PC-9 (cell line): Measurements from ENCODE around the gene MANEA. TPM values are rescaled to one million over a fixed set of nuclear protein-coding genes. Genes with fewer than 3 reads are reported as not detected.

Experiments
- BruUV-seq: library from RNA; stranded (reverse); fragments of 400-500 nt; replicated peaks from 2 replicates; lab custom pipeline; 2021; lab: Mats Ljungman, UMichigan
- CTCF ChIA-PET: fragments of 300-600 bp; sonication (Branson Sonifier 250); formaldehyde crosslinking; loops from one replicate; lab custom pipeline; 2022; ENCODE audit warnings: antibody characterized with exemption; lab: Charles Lee
- POLR2A ChIA-PET: fragments of 300-600 bp; sonication (Branson Sonifier 250); formaldehyde crosslinking; loops from one replicate; lab custom pipeline; 2022; ENCODE audit warnings: antibody characterized with exemption; ENCODE audit not compliant: unreplicated experiment; lab: Charles Lee
- DNase-seq, 2 experiments: peaks; one replicate each; pipeline versions ENCODE4 v3.0.0 to v3.0.0-alpha.2; 2015 to 2022; ENCODE audit warnings: mixed read lengths in 1 of 2
- H2AFZ ChIP-seq: fragments of 200-600 bp; sonication (generic); 2 replicates; pipeline ENCODE4 v1.8.1; 2017; ENCODE audit warnings: antibody characterized with exemption
- H3F3A ChIP-seq: fragments of 200-600 bp; sonication (generic); 2 replicates; pipeline ENCODE4 v1.8.1; 2017; ENCODE audit warnings: antibody characterized with exemption, mild to moderate bottlenecking, low read depth; ENCODE audit not compliant: insufficient read depth
- H3K27ac ChIP-seq: fragments of 200-600 bp; sonication (generic); 2 replicates; pipeline ENCODE4 v1.6.1; 2016; ENCODE audit warnings: mixed run types
- H3K27me3 ChIP-seq: fragments of 200-600 bp; sonication (generic); 2 replicates; pipeline ENCODE4 v1.6.1; 2016; ENCODE audit warnings: low read depth, mixed run types; ENCODE audit not compliant: insufficient read depth
- H3K36me3 ChIP-seq: fragments of 200-600 bp; sonication (generic); 2 replicates; pipeline ENCODE4 v1.6.1; 2016; ENCODE audit warnings: low read depth, mixed run types
- H3K4me1 ChIP-seq: fragments of 200-600 bp; sonication (generic); replicated peaks from 2 replicates; pipeline ENCODE4 v1.6.1; 2016; ENCODE audit warnings: mixed run types; ENCODE audit not compliant: insufficient read depth
- H3K4me2 ChIP-seq: fragments of 200-600 bp; sonication (generic); 2 replicates; pipeline ENCODE4 v1.6.1; 2017; ENCODE audit warnings: mixed run types
- H3K4me3 ChIP-seq: fragments of 200-600 bp; sonication (generic); 2 replicates; pipeline ENCODE4 v1.6.1; 2016; ENCODE audit warnings: mixed run types
- H3K79me2 ChIP-seq: fragments of 200-600 bp; sonication (generic); 2 replicates; pipeline ENCODE4 v1.6.1; 2017; ENCODE audit warnings: low read depth, mixed run types
- H3K9me2 ChIP-seq: fragments of 200-600 bp; sonication (generic); 2 replicates; pipeline ENCODE4 v1.8.1; 2017; ENCODE audit warnings: mild to moderate bottlenecking; ENCODE audit not compliant: insufficient read depth
- H3K9me3 ChIP-seq: fragments of 200-600 bp; sonication (generic); 2 replicates; pipeline ENCODE4 v1.8.1; 2016; ENCODE audit warnings: low read depth; ENCODE audit not compliant: insufficient read depth
- H4K20me1 ChIP-seq: fragments of 200-600 bp; sonication (generic); 2 replicates; pipeline ENCODE4 v1.8.1; 2017; ENCODE audit not compliant: insufficient read depth
- EZH2 ChIP-seq: fragments of 200-600 bp; sonication (generic); IDR thresholded peaks from 2 replicates; pipeline ENCODE4 v1.8.0; 2017; ENCODE audit warnings: antibody characterized with exemption, low read depth
- intact Hi-C: fragments of 100-400 bp; cut with micrococcal nuclease; formaldehyde crosslinking; loops from one replicate; pipeline ENCODE4 v1.10.0; 2022; ENCODE audit not compliant: unreplicated experiment
- total RNA-seq: library from RNA; stranded (reverse); gene quantifications from 2 replicates; pipeline ENCODE4 v1.2.3, GENCODE V29; 2021
- TF ChIP-seq, protein P1 (sequence below): fragments of 200-600 bp; sonication (generic); conservative IDR thresholded peaks from 2 replicates; pipeline ENCODE4 v1.6.1; 2017; ENCODE audit warnings: mixed run types, antibody characterized with exemption, mild to moderate bottlenecking, moderate library complexity

MANEA gene
- total RNA-seq, 1 experiment from 2014 or later: 11.0 TPM

DNA sequence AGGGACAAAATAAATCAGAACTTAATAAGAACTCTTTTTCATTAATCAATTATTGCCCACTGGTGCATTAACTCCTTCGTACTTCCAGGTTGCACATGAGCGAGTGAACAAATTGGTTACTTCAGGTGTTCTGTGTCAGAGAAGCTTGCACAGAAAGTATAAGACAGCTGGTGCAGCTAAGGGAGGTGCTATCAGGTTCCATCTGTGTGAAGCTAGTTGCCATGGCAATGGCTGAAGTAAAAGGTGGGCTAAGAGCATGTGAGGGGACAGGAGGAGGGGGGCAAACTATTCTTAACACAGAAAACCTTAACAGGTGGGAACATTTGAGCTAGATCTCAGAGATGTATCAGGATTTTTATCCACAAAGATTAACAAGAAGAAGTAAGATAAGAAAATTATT, 81.6 kb downstream of the MANEA start:
- Histone ChIP-seq H3K79me2 (no peaks in the 10 kb centered on the region), H2AFZ (no peak overlapping the region), H4K20me1 (no peaks in the 10 kb centered on the region), H3K9me3 (no peaks in the 10 kb centered on the region), H3K36me3 (no peaks in the 10 kb centered on the region), H3K27ac (no peak overlapping the region), H3K4me2 (no peak overlapping the region), H3F3A (no peaks in the 10 kb centered on the region), H3K4me1 (no peaks in the 10 kb centered on the region), H3K4me3 (no peak overlapping the region), H3K27me3 (no peaks in the 10 kb centered on the region), H3K9me2 (no peaks in the 10 kb centered on the region)
- TF ChIP-seq, protein P1, sequence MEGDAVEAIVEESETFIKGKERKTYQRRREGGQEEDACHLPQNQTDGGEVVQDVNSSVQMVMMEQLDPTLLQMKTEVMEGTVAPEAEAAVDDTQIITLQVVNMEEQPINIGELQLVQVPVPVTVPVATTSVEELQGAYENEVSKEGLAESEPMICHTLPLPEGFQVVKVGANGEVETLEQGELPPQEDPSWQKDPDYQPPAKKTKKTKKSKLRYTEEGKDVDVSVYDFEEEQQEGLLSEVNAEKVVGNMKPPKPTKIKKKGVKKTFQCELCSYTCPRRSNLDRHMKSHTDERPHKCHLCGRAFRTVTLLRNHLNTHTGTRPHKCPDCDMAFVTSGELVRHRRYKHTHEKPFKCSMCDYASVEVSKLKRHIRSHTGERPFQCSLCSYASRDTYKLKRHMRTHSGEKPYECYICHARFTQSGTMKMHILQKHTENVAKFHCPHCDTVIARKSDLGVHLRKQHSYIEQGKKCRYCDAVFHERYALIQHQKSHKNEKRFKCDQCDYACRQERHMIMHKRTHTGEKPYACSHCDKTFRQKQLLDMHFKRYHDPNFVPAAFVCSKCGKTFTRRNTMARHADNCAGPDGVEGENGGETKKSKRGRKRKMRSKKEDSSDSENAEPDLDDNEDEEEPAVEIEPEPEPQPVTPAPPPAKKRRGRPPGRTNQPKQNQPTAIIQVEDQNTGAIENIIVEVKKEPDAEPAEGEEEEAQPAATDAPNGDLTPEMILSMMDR: no peak
- TF ChIP-seq EZH2: no peak
- intact Hi-C loops: no loop called here
- no TSS peak for BruUV-seq
- ChIA-PET POLR2A (no interaction called here), CTCF (no interaction called here)
- no peak for DNase-seq
